ENCODE measurements around the gene LRRTM2. TPM values are rescaled to one million over a fixed set of nuclear protein-coding genes. Genes with fewer than 3 reads are reported as not detected.
A peak's percentile ranks its signal among the peaks of the same experiment; 100 is the strongest.

Gene LRRTM2
- polyA plus RNA-seq, 4 donors: 0.19 to 1.4 TPM; not detected in 2

DNA sequence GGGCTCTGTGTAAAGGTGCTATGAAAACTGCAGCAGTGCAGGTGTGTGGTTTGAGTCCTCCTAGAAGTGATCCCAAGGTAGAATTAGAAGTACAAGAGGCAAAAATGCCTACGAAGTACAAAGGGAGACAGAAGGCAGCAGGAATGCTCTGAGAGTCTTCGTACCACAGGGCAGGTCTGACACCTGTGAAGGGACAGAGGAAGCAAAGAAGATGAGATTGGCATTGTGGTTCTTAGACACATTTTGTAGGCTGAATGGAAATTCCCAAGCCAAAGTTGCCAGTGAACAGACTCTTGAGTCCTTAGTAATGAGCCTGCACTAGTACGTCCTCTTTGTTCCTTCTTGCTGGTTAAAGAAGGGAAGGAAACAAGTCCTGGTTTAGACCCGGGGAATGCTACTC, 1.7 kb upstream of the LRRTM2 start:
- H3K36me3 ChIP-seq (ENCODE audit: control insufficient read depth in 3 of 3, insufficient read depth in 2 of 3, low read depth in 1 of 3, low read length in 3 of 3): peaks cover 0 to 9% (median 0%) of the 10 kb centered on the region in 3 donors
- no peaks in the 10 kb centered on the region for H3K27me3 ChIP-seq (ENCODE audit: control insufficient read depth in 3 of 3, insufficient read depth in 3 of 3, low read length in 3 of 3)
- no peak overlapping the region for H3K27ac ChIP-seq (ENCODE audit: low read depth in 1 of 3, low read length in 2 of 3)
- peaks cover 0 to 4% (median 2%) of the 10 kb centered on the region in 3 donors for H3K4me1 ChIP-seq (ENCODE audit: control insufficient read depth in 3 of 3, insufficient read depth in 2 of 3, low read depth in 1 of 3, low read length in 2 of 3)
- no peak for FAIRE-seq
- no peak overlapping the region for H3K4me3 ChIP-seq (ENCODE audit: low read depth in 1 of 3, low read length in 3 of 3)
- 89 to 98% (median 97%) methylated on average over 4 of the region's 4 CpGs for WGBS, 3 donors
- peaks cover 0 to 6% of the 10 kb centered on the region in 2 donors for H3K9me3 ChIP-seq (ENCODE audit: control insufficient read depth in 2 of 2, insufficient read depth in 1 of 2, low read depth in 1 of 2, low read length in 1 of 2)
- no peak for DNase-seq

DNA sequence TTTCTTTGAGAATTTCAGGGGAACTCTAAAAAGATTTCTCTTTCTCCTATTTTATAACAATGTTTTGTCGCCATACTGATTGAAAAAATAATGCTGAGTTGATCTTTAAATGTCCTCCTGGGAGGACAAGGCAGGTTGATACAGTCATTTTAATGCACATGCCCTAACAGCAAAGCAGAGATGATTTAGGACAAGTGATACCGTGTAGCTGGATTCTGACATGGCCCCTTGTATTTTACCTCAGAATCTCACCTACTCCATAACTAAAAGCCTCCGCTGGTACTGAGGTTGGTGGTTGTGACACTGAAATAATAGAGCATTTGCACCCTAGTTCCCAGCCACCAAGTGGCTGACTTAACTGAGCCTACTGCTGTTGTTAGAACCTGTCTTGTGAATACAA, 811 bp upstream of the LRRTM2 start:
- Histone ChIP-seq H3K4me1 (ENCODE audit: control insufficient read depth in 3 of 3, insufficient read depth in 2 of 3, low read depth in 1 of 3, low read length in 2 of 3) (peaks cover 0 to 4% (median 2%) of the 10 kb centered on the region in 3 donors), H3K4me3 (ENCODE audit: low read depth in 1 of 3, low read length in 3 of 3) (no peak overlapping the region), H3K27ac (ENCODE audit: low read depth in 1 of 3, low read length in 2 of 3) (no peak overlapping the region)

DNA sequence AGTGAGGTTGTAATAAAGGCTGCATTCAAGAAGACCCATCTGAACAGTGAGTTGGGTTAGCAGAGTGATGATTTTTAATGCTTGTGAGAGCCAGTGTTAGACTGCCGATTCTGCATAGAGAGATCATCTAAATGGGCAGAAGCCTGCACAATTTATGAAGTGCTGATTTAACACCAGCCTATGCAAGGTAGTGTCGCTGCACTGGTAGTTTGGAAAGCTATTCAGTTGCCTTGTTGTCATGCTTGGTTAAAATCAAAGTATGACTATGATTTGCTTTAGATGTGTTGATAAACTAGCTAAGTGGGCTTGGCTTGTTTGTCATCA, 379 bp upstream of the LRRTM2 start:
- 62 to 87% (median 87%) methylated on average over 2 of the region's 2 CpGs for WGBS, 3 donors
- H3K27ac ChIP-seq (ENCODE audit: low read depth in 1 of 3, low read length in 2 of 3): peak overlapping the region in 1 of 3 donors; percentile 64

More for the DNA sequence above, 811 bp upstream of the LRRTM2 start:
- FAIRE-seq: no peak
- Histone ChIP-seq H3K27me3 (ENCODE audit: control insufficient read depth in 3 of 3, insufficient read depth in 3 of 3, low read length in 3 of 3) (no peaks in the 10 kb centered on the region), H3K9me3 (ENCODE audit: control insufficient read depth in 2 of 2, insufficient read depth in 1 of 2, low read depth in 1 of 2, low read length in 1 of 2) (peaks cover 0 to 6% of the 10 kb centered on the region in 2 donors), H3K36me3 (ENCODE audit: control insufficient read depth in 3 of 3, insufficient read depth in 2 of 3, low read depth in 1 of 3, low read length in 3 of 3) (peaks cover 0 to 9% (median 0%) of the 10 kb centered on the region in 3 donors)
- WGBS, 3 donors: 86 to 96% (median 96%) methylated on average over 3 of the region's 3 CpGs
- no peak for DNase-seq

DNA sequence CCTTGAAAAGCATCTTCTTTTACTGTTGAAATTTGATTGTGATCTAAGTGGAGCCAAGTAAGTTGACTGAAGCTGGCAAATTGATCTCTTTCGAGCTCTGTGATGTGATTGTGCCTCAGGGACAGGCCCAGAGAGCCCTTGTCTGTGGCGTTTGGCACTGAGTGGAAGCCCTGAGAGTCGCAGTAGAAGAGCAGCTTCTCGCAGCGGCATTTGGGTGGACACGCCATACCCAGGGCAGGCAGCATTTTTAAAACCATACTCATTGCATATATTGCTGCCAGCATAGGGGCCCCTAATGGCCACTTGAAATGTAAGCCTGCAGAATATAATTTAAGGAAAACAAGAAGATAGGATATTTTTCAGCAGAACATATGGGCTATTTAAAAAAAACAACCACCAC, 894 bp downstream of the LRRTM2 start:
- no peak for DNase-seq
- peaks cover 0 to 6% of the 10 kb centered on the region in 2 donors for H3K9me3 ChIP-seq (ENCODE audit: control insufficient read depth in 2 of 2, insufficient read depth in 1 of 2, low read depth in 1 of 2, low read length in 1 of 2)
- no peaks in the 10 kb centered on the region for H3K27me3 ChIP-seq (ENCODE audit: control insufficient read depth in 3 of 3, insufficient read depth in 3 of 3, low read length in 3 of 3)
- H3K4me3 ChIP-seq (ENCODE audit: low read depth in 1 of 3, low read length in 3 of 3): peak overlapping the region in 1 of 3 donors; percentile 5
- peaks cover 0 to 4% (median 2%) of the 10 kb centered on the region in 3 donors for H3K4me1 ChIP-seq (ENCODE audit: control insufficient read depth in 3 of 3, insufficient read depth in 2 of 3, low read depth in 1 of 3, low read length in 2 of 3)
- WGBS, 3 donors: 70 to 94% (median 92%) methylated on average over 6 of the region's 6 CpGs
- no peak for FAIRE-seq
- H3K36me3 ChIP-seq (ENCODE audit: control insufficient read depth in 3 of 3, insufficient read depth in 2 of 3, low read depth in 1 of 3, low read length in 3 of 3): peaks cover 0 to 6% (median 0%) of the 10 kb centered on the region in 3 donors
- H3K27ac ChIP-seq (ENCODE audit: low read depth in 1 of 3, low read length in 2 of 3): peak overlapping the region in 1 of 3 donors; percentile 64

More for the DNA sequence above, 379 bp upstream of the LRRTM2 start:
- FAIRE-seq (no peak), DNase-seq (no peak)
- H3K9me3 ChIP-seq (ENCODE audit: control insufficient read depth in 2 of 2, insufficient read depth in 1 of 2, low read depth in 1 of 2, low read length in 1 of 2): peaks cover 0 to 6% of the 10 kb centered on the region in 2 donors
- H3K36me3 ChIP-seq (ENCODE audit: control insufficient read depth in 3 of 3, insufficient read depth in 2 of 3, low read depth in 1 of 3, low read length in 3 of 3): peaks cover 0 to 9% (median 0%) of the 10 kb centered on the region in 3 donors
- H3K27me3 ChIP-seq (ENCODE audit: control insufficient read depth in 3 of 3, insufficient read depth in 3 of 3, low read length in 3 of 3): no peaks in the 10 kb centered on the region
- H3K4me1 ChIP-seq (ENCODE audit: control insufficient read depth in 3 of 3, insufficient read depth in 2 of 3, low read depth in 1 of 3, low read length in 2 of 3): peaks cover 0 to 4% (median 2%) of the 10 kb centered on the region in 3 donors
- peak overlapping the region in 1 of 3 donors; percentile 0 for H3K4me3 ChIP-seq (ENCODE audit: low read depth in 1 of 3, low read length in 3 of 3)

DNA sequence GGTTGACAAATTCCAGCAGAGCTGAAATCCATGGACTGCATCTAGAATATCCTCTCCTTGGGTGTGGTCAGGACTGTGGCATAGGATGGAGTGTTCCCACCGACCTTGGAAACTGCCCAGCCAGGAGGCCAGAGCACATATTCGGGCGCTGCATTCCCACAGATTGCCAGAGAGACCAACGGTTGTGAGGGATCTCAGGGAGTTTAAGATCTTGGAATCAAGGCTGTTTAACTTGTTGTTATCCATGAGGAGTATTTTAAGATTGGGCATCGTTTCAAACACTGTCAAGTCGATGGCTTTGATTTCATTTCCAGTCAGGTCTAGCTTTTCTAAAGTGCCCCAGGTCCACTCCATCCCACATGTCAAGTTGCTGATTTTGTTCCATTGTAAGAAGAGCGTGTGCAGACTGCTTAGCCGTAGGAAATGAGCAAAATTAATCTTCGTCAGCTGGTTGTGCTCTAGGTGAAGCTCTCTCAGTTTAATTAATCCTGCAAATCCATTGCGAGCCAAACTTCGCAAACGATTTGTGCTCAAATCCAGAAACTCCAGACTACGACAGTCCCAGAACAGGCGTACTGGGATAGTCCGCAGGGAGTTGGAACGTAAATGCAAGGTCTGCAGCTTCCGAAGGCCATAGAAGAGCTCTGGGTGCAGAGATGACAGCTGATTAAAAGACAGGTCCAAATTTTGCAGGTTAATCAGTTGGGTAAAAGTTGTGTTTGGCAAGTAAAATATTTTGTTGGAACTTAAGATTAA, 1.5 kb downstream of the LRRTM2 start:
- WGBS, 3 donors: 76 to 91% (median 87%) methylated on average over 17 of the region's 17 CpGs
- Histone ChIP-seq H3K4me1 (ENCODE audit: control insufficient read depth in 3 of 3, insufficient read depth in 2 of 3, low read depth in 1 of 3, low read length in 2 of 3) (peaks cover 0 to 4% (median 2%) of the 10 kb centered on the region in 3 donors), H3K27ac (ENCODE audit: low read depth in 1 of 3, low read length in 2 of 3) (no peak overlapping the region), H3K9me3 (ENCODE audit: control insufficient read depth in 2 of 2, insufficient read depth in 1 of 2, low read depth in 1 of 2, low read length in 1 of 2) (peaks cover 0 to 6% of the 10 kb centered on the region in 2 donors), H3K27me3 (ENCODE audit: control insufficient read depth in 3 of 3, insufficient read depth in 3 of 3, low read length in 3 of 3) (no peaks in the 10 kb centered on the region), H3K36me3 (ENCODE audit: control insufficient read depth in 3 of 3, insufficient read depth in 2 of 3, low read depth in 1 of 3, low read length in 3 of 3) (peaks cover 0 to 6% (median 0%) of the 10 kb centered on the region in 3 donors), H3K4me3 (ENCODE audit: low read depth in 1 of 3, low read length in 3 of 3) (peak overlapping the region in 1 of 3 donors; percentile 5)
- FAIRE-seq (no peak), DNase-seq (no peak)

DNA sequence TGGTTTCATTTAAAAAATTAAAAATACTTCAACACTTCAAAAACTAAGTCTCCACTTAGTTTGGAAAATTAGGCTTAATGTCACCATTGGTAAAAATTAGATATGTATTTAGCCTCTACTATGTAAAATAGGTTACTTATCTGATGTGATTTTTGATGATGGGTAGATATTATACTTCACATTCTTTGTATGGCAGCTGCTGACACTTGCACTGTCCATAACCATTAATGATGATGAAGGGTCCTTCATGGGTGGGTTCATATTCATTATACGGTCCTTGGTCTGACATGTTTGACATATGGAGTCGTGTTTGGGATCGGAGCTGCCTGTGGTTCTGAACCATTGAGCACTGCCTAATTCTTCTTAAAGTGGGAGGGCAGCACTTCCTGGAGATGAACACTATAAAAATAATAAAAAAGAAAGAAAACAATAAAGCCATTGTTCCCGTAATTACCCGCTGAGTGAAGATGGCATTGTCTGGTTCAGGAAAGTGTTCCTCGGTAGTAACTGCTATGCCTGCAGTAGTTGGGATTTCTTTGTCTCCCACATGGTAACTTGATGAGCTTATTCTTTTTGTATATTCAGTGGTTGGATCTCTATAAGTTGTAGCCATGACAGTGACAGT, 2.2 kb downstream of the LRRTM2 start:
- Histone ChIP-seq H3K27ac (ENCODE audit: low read depth in 1 of 3, low read length in 2 of 3) (no peak overlapping the region), H3K36me3 (ENCODE audit: control insufficient read depth in 3 of 3, insufficient read depth in 2 of 3, low read depth in 1 of 3, low read length in 3 of 3) (peaks cover 0 to 10% (median 0%) of the 10 kb centered on the region in 3 donors), H3K9me3 (ENCODE audit: control insufficient read depth in 2 of 2, insufficient read depth in 1 of 2, low read depth in 1 of 2, low read length in 1 of 2) (peaks cover 0 to 6% of the 10 kb centered on the region in 2 donors), H3K4me3 (ENCODE audit: low read depth in 1 of 3, low read length in 3 of 3) (no peak overlapping the region), H3K27me3 (ENCODE audit: control insufficient read depth in 3 of 3, insufficient read depth in 3 of 3, low read length in 3 of 3) (no peaks in the 10 kb centered on the region), H3K4me1 (ENCODE audit: control insufficient read depth in 3 of 3, insufficient read depth in 2 of 3, low read depth in 1 of 3, low read length in 2 of 3) (peaks cover 0 to 4% (median 2%) of the 10 kb centered on the region in 3 donors)
- no peak for FAIRE-seq
- no peak for DNase-seq
- 76 to 91% (median 90%) methylated on average over 6 of the region's 6 CpGs for WGBS, 3 donors

DNA sequence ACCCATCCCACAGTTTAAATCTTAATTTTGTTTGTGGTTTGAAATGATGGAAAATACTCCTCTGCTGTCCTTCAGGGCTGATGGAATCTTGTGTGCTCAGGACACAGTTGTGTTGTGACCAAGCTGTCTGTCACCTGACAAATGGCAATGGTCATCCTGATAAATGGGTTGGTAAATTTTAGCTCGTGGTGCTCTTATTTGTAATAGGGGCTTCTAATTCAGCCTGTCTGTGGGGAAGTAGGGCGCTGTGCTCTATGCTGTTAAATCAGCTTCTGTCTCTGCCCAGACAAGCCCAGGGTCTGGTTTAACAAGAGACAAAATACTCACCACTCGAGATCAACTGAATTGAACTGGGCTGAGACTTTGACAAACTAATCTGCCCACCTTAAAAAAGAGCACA, 4.5 kb downstream of the LRRTM2 start:
- peaks cover 0 to 16% (median 0%) of the 10 kb centered on the region in 3 donors for H3K36me3 ChIP-seq (ENCODE audit: control insufficient read depth in 3 of 3, insufficient read depth in 2 of 3, low read depth in 1 of 3, low read length in 3 of 3)
- WGBS, 3 donors: 65 to 75% (median 74%) methylated on average over 3 of the region's 3 CpGs
- no peaks in the 10 kb centered on the region for H3K27me3 ChIP-seq (ENCODE audit: control insufficient read depth in 3 of 3, insufficient read depth in 3 of 3, low read length in 3 of 3)
- H3K4me1 ChIP-seq (ENCODE audit: control insufficient read depth in 3 of 3, insufficient read depth in 2 of 3, low read depth in 1 of 3, low read length in 2 of 3): peaks cover 0 to 4% (median 2%) of the 10 kb centered on the region in 3 donors
- no peaks in the 10 kb centered on the region for H3K9me3 ChIP-seq (ENCODE audit: control insufficient read depth in 2 of 2, insufficient read depth in 1 of 2, low read depth in 1 of 2, low read length in 1 of 2)
- FAIRE-seq: no peak
- H3K27ac ChIP-seq (ENCODE audit: low read depth in 1 of 3, low read length in 2 of 3): no peak overlapping the region
- no peak overlapping the region for H3K4me3 ChIP-seq (ENCODE audit: low read depth in 1 of 3, low read length in 3 of 3)
- DNase-seq: no peak

DNA sequence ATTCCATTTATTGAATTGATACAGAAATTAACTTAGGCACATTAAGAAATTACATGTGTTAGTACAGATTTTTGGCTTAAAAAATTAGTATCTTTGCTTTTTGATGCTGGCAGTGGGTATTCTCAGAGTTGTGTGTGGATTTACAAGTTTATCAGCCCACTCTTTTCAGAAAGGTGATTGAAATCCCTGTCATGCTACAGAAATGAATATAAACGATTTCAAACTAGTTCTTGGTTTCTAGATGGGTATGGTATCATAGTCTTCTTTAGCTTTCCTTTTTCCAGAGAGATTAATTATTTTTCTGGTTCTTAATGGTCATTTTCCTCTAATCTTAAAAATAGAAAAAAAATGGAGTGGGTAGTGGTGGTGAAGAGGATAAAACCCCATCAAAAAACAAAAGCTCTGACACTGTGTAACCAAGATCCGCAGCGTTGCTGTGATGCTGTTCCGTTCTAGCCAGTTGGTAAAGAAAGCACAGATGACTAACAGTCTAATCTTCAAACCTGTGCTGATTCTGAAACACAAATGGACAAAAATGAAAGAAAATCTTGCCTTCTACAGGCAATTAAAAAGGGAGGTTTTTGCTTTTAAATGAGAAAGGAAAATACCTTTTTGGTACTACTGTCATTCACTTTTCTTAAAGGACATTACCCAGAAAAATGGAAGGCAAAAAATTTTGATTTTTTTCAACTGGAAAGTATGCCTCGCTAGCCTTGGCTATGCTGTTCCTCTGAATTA, 5.2 kb downstream of the LRRTM2 start:
- WGBS, 3 donors: 74 to 77% (median 77%) methylated on average over 5 of the region's 5 CpGs
- H3K27ac ChIP-seq (ENCODE audit: low read depth in 1 of 3, low read length in 2 of 3): no peak overlapping the region
- no peaks in the 10 kb centered on the region for H3K9me3 ChIP-seq (ENCODE audit: control insufficient read depth in 2 of 2, insufficient read depth in 1 of 2, low read depth in 1 of 2, low read length in 1 of 2)
- no peaks in the 10 kb centered on the region for H3K27me3 ChIP-seq (ENCODE audit: control insufficient read depth in 3 of 3, insufficient read depth in 3 of 3, low read length in 3 of 3)
- H3K36me3 ChIP-seq (ENCODE audit: control insufficient read depth in 3 of 3, insufficient read depth in 2 of 3, low read depth in 1 of 3, low read length in 3 of 3): peaks cover 0 to 16% (median 0%) of the 10 kb centered on the region in 3 donors
- peaks cover 0 to 4% (median 2%) of the 10 kb centered on the region in 3 donors for H3K4me1 ChIP-seq (ENCODE audit: control insufficient read depth in 3 of 3, insufficient read depth in 2 of 3, low read depth in 1 of 3, low read length in 2 of 3)
- FAIRE-seq: no peak
- no peak overlapping the region for H3K4me3 ChIP-seq (ENCODE audit: low read depth in 1 of 3, low read length in 3 of 3)
- DNase-seq: no peak
